Stromal cell of bone marrow (primary cell): ENCODE results near the gene RASSF8.

Experiments
- DNase-seq: peaks from one replicate; pipeline ENCODE4 v3.0.0-alpha.2; 2012; ENCODE audit warnings: low read depth

RASSF8 gene

DNA sequence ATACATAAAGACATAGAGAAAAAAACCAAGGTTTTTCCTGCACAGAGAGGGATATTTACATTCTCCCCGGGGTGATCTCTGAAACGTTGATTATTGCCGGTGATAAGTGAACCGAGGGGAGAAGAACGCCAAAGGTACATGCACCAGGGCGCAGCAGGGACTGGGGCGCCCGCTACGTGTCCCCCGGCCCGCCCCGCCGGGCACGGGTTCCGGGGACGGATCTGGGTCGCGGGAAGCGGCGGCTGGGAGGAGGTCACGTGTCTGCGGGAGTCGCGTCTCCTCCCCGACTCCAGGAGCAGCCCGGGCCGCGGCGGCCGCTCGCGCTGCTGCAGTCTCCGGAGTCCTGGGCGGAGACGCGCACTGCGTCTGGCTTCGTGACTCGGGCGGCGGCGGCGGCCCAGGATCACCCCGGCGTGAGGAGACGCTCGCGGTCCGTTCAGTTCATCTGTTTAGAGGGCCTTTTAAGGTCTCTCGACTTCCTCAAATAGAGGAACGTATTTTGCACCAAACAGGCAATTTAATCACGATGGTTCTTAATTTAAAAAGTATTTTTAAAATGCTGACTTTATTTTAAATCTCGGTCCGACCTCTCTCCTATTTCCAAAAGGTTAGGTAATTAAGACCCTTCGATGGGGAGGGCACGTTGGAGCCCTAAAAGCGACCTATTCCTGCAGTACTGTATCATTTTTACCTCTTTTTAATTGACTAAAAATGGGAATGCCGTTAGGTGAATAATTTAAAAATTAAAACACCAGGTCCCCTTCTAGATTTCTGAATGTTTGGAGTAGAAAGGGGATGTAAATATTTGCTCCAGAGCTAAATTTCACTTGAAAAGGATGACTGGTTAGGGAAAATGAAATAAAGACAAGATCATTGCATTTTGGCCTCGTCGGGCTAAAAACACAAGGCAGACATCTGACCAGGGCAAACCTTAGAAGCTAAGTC is 168.1 kb downstream of the RASSF8 start:
- peak; percentile 50 for DNase-seq

GRCh38 chr12:26127404-26127803 is 168.9 kb downstream of the RASSF8 start:
- no peak for DNase-seq

DNA sequence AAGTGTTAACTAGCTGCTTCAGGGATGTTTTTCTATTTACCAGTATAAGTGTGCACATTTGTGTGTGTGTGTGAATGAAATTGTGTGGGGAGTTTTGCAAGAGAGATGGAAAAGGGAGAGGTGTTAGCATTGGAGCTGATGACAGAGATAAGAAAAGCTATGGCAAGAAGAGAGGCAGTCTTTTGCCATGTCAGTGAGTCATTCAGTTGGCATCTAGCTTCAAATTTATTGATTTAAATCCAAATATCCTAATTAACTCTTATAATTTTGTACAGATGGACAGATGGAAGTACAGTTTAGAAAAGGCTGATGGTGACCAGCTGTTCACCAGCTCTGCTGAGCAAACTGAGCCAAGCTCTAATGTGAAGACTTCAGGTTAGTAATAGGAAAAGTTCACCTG is 169.7 kb downstream of the RASSF8 start:
- no peak for DNase-seq
